ENCODE measurements around the gene PRDM16. TPM values are rescaled to one million over a fixed set of nuclear protein-coding genes. Genes with fewer than 3 reads are reported as not detected.

PRDM16 gene
- total RNA-seq, 4 donors from 2014 or later: 5.4 to 13.2 (median 7.7) TPM

- H3K27ac ChIP-seq: no peak overlapping the region
- no peaks in the 10 kb centered on the region for H3K9me3 ChIP-seq
- no peaks in the 10 kb centered on the region for H3K36me3 ChIP-seq
- H3K27me3 ChIP-seq: no peaks in the 10 kb centered on the region
- DNase-seq: no peak
- H3K4me1 ChIP-seq: no peaks in the 10 kb centered on the region
- TF ChIP-seq, protein P1, sequence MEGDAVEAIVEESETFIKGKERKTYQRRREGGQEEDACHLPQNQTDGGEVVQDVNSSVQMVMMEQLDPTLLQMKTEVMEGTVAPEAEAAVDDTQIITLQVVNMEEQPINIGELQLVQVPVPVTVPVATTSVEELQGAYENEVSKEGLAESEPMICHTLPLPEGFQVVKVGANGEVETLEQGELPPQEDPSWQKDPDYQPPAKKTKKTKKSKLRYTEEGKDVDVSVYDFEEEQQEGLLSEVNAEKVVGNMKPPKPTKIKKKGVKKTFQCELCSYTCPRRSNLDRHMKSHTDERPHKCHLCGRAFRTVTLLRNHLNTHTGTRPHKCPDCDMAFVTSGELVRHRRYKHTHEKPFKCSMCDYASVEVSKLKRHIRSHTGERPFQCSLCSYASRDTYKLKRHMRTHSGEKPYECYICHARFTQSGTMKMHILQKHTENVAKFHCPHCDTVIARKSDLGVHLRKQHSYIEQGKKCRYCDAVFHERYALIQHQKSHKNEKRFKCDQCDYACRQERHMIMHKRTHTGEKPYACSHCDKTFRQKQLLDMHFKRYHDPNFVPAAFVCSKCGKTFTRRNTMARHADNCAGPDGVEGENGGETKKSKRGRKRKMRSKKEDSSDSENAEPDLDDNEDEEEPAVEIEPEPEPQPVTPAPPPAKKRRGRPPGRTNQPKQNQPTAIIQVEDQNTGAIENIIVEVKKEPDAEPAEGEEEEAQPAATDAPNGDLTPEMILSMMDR (IDR thresholded peaks at IDR 0.05): no peak
- no peak for TF ChIP-seq POLR2A (IDR thresholded peaks at IDR 0.05)
- H3K4me3 ChIP-seq: no peak overlapping the region
Measured at GRCh38 chr1:3026581-3027391, 42.2 kb upstream of the PRDM16 start.

GRCh38 chr1:3027611-3028371 lies 41.2 kb upstream of the PRDM16 start:
- peak in 2 of 3 donors; percentile 25 to 39 for DNase-seq
- no peak for TF ChIP-seq POLR2A (IDR thresholded peaks at IDR 0.05)
- TF ChIP-seq, protein P1 (IDR thresholded peaks at IDR 0.05): no peak
- no peaks in the 10 kb centered on the region for H3K27me3 ChIP-seq
- no peak overlapping the region for H3K27ac ChIP-seq
- no peaks in the 10 kb centered on the region for H3K36me3 ChIP-seq
- H3K4me1 ChIP-seq: no peaks in the 10 kb centered on the region
- H3K9me3 ChIP-seq: no peaks in the 10 kb centered on the region
- H3K4me3 ChIP-seq: no peak overlapping the region

DNA sequence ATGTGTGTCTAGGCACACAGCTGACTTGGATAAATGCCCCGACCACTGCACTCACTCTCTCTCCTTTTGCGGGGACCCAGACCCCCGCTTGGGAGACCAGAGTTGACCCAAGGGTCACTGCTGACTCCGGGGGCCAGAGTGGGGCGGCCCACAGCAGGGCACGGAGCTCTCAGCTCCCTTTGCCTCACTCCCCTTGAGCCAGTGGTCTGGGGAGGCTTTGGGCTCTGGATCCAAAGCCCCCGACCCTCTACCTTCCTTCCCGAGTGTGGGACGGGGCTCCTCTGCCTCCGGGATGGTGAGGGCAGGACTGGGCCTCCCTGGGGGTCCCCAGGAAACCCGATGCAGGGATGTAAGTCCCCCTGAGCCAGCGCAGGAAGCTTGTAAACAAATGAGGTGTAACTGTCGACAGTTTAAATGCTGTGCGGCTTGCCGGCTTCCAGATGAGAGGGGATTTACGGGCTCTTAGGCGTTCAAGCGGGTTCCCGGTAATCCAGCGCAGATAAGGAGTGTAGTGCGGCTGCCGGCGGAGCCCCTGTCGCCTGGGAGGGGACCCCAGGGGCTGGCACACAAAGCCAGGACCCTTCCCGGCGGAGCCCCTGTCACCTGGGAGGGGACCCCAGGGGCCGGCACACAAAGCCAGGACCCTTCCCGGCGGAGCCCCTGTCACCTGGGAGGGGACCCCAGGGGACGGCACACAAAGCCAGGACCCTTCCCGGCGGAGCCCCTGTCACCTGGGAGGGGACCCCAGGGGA lies 40.3 kb upstream of the PRDM16 start:
- no peaks in the 10 kb centered on the region for H3K27me3 ChIP-seq
- TF ChIP-seq, protein P1 (IDR thresholded peaks at IDR 0.05): no peak
- TF ChIP-seq POLR2A (IDR thresholded peaks at IDR 0.05): no peak
- no peaks in the 10 kb centered on the region for H3K36me3 ChIP-seq
- peak in 2 of 3 donors; percentile 29 to 40 for DNase-seq
- H3K9me3 ChIP-seq: no peaks in the 10 kb centered on the region
- no peak overlapping the region for H3K27ac ChIP-seq
- no peak overlapping the region for H3K4me3 ChIP-seq
- H3K4me1 ChIP-seq: no peaks in the 10 kb centered on the region

DNA sequence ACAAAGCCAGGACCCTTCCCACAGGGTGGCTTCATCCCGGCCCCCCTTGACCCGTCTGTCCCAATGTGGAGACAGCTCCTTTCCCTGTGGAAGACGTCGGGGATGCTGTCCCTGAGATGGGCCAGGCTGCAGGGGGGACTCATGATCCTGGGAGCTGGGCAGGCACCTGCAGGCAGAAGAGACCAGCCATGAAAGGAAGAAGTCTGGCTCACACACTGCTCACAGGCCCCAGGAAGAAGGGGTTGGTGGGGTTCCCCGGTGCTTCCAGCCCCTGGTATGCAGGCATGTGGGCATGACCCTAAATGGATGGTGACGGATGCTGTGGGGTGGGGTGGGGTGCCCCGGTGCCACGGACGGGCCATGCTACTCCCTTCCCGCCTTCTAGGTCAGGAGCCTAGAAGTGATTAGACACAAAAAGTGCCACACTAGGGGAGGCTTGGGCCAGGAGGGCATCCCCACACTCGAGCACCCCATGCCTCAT lies 39.5 kb upstream of the PRDM16 start:
- no peaks in the 10 kb centered on the region for H3K27me3 ChIP-seq
- TF ChIP-seq, protein P1 (IDR thresholded peaks at IDR 0.05): no peak
- TF ChIP-seq POLR2A (IDR thresholded peaks at IDR 0.05): no peak
- peak in 1 of 3 donors; percentile 21 for DNase-seq
- no peaks in the 10 kb centered on the region for H3K36me3 ChIP-seq
- H3K9me3 ChIP-seq: no peaks in the 10 kb centered on the region
- H3K27ac ChIP-seq: no peak overlapping the region
- no peaks in the 10 kb centered on the region for H3K4me1 ChIP-seq
- no peak overlapping the region for H3K4me3 ChIP-seq

- TF ChIP-seq, protein P1 (IDR thresholded peaks at IDR 0.05): no peak
- no peak for TF ChIP-seq POLR2A (IDR thresholded peaks at IDR 0.05)
- Histone ChIP-seq H3K36me3 (no peaks in the 10 kb centered on the region), H3K4me3 (no peak overlapping the region), H3K4me1 (no peaks in the 10 kb centered on the region), H3K27me3 (no peaks in the 10 kb centered on the region), H3K9me3 (no peaks in the 10 kb centered on the region), H3K27ac (no peak overlapping the region)
- DNase-seq: peak in 2 of 3 donors; percentile 34 to 35
Measured at GRCh38 chr1:3029991-3030662, 38.9 kb upstream of the PRDM16 start.
